ENCODE data around the gene NLRC5. TPM values are rescaled to one million over a fixed set of nuclear protein-coding genes. Genes with fewer than 3 reads are reported as not detected.

Gene NLRC5
- total RNA-seq, 1 experiment from 2014 or later, result 2.4 TPM

DNA sequence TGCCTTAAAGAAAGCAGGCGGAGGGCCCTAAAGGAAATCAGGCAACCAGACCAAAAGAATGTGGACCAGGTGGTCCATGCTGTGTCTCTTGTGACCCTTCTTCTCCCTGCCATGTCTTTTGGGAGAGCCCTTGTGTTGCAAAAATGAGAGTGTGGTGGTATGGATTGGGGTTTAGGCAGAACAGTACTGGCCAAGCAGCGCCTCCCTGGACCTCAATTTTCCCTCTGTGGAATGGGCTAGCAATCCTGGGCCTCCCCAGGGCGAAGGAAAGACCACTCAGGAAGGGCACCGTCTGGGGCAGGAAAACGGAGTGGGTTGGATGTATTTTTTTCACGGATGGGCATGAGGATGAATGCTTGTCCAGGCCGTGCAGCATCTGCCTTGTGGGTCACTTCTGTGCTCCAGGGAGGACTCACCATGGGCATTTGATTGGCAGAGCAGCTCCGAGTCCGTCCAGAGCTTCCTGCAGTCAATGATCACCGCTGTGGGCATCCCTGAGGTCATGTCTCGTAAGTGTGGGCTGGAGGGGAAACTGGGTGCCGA, 7.6 kb upstream of the NLRC5 start:
- Mint-ChIP-seq H3K27ac (no peak overlapping the region; a peak in 1 of 7 replicates), H3K27me3 (ENCODE audit: low read depth) (no peaks in the 10 kb centered on the region; the same call in none of the 2 replicates), H3K4me1 (peaks cover 12 to 29% of the 10 kb centered on the region in 2 experiments), H3K36me3 (ENCODE audit: insufficient read depth in 1 of 3, low read depth in 3 of 3) (no peaks in the 10 kb centered on the region), H3K9me3 (no peaks in the 10 kb centered on the region), H3K4me3 (no peak overlapping the region)
- H3K27me3 ChIP-seq (ENCODE audit: insufficient read depth, low read length), result no peaks in the 10 kb centered on the region
- H3K4me2 ChIP-seq (ENCODE audit: insufficient read depth, insufficient read length, low read length), result no peak overlapping the region
- H2BK120ac ChIP-seq (ENCODE audit: low read depth, low read length, poor library complexity, severe bottlenecking), result no peak overlapping the region
- no peaks in the 10 kb centered on the region for H3K9me3 ChIP-seq (ENCODE audit: control insufficient read depth, low read depth, low read length)
- H3K56ac ChIP-seq (ENCODE audit: insufficient read length, low read depth, low read length), result no peak overlapping the region
- H3K79me1 ChIP-seq (ENCODE audit: insufficient read depth, low read depth, low read length, poor library complexity, severe bottlenecking), result no peaks in the 10 kb centered on the region
- no peak overlapping the region for H2BK5ac ChIP-seq (ENCODE audit: insufficient read length, low read length)
- no peak overlapping the region for H3K14ac ChIP-seq (ENCODE audit: insufficient read depth, low read length)
- H3K9ac ChIP-seq (ENCODE audit: extremely low read depth, insufficient read length, low read length), result no peak overlapping the region
- TF ChIP-seq, protein P1, sequence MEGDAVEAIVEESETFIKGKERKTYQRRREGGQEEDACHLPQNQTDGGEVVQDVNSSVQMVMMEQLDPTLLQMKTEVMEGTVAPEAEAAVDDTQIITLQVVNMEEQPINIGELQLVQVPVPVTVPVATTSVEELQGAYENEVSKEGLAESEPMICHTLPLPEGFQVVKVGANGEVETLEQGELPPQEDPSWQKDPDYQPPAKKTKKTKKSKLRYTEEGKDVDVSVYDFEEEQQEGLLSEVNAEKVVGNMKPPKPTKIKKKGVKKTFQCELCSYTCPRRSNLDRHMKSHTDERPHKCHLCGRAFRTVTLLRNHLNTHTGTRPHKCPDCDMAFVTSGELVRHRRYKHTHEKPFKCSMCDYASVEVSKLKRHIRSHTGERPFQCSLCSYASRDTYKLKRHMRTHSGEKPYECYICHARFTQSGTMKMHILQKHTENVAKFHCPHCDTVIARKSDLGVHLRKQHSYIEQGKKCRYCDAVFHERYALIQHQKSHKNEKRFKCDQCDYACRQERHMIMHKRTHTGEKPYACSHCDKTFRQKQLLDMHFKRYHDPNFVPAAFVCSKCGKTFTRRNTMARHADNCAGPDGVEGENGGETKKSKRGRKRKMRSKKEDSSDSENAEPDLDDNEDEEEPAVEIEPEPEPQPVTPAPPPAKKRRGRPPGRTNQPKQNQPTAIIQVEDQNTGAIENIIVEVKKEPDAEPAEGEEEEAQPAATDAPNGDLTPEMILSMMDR (conservative IDR thresholded peaks at IDR 0.05), result no peak
- WGBS (ENCODE audit: extremely low coverage, insufficient read length, low lambda C conversion rate), result no CpG with 5 or more reads among the region's 12 CpGs
- no peak overlapping the region for H4K5ac ChIP-seq (ENCODE audit: insufficient read length, low read depth, low read length)
- H3K4ac ChIP-seq (ENCODE audit: low read depth, low read length), result no peak overlapping the region
- no peaks in the 10 kb centered on the region for H4K20me1 ChIP-seq (ENCODE audit: control insufficient read depth, insufficient read depth, insufficient read length)
- H2BK15ac ChIP-seq (ENCODE audit: low read depth, low read length), result no peak overlapping the region
- no peak overlapping the region for H3K23ac ChIP-seq (ENCODE audit: insufficient read length, low read depth, low read length)
- H2BK20ac ChIP-seq (ENCODE audit: low read depth, low read length, poor library complexity, severe bottlenecking), result no peak overlapping the region
- no peaks in the 10 kb centered on the region for H3K4me1 ChIP-seq (ENCODE audit: insufficient read depth, low read length)
- H4K8ac ChIP-seq (replicated peaks; ENCODE audit: insufficient read length, low read depth, low read length), result no peak overlapping the region
- H3K18ac ChIP-seq (ENCODE audit: insufficient read length, low read depth, low read length), result no peak overlapping the region
- H2BK12ac ChIP-seq (ENCODE audit: insufficient read length, low read depth, low read length), result no peak overlapping the region
- no peak overlapping the region for H2AK5ac ChIP-seq (ENCODE audit: insufficient read length, low read length)
- H2AFZ ChIP-seq (ENCODE audit: low read length), result no peak overlapping the region
- no peaks in the 10 kb centered on the region for H3K23me2 ChIP-seq (ENCODE audit: insufficient read length, low read depth, low read length, poor library complexity, severe bottlenecking)
- H3T11ph ChIP-seq (ENCODE audit: low read length), result no peak overlapping the region
- DNase-seq, result no peak
- H4K91ac ChIP-seq (ENCODE audit: insufficient read length, low read depth, low read length), result no peak overlapping the region
- H3K27ac ChIP-seq (ENCODE audit: insufficient read length, low read depth, low read length), result no peak overlapping the region
- no peaks in the 10 kb centered on the region for H3K79me2 ChIP-seq (ENCODE audit: insufficient read depth, low read length)

All from H9 (cell line).